Esophagus squamous epithelium (tissue), 4 donors: ENCODE data around the gene FOXI1.

Experiments used
- CTCF ChIP-seq, 6 experiments: fragments of 450-650 bp in 4 of 6; fragments of 200-600 bp in 2 of 6; sonication (generic) in 2 of 6; IDR thresholded peaks; one replicate each; pipeline ENCODE4 v1.5.1; 2016 to 2019; ENCODE audit warnings: antibody characterized with exemption in 6 of 6, mild to moderate bottlenecking in 4 of 6, moderate library complexity in 4 of 6
- POLR2A ChIP-seq, 4 donors: fragments of 450-650 bp; IDR thresholded peaks; one replicate each; pipeline ENCODE4 v1.6.1; 2017; ENCODE audit warnings: antibody characterized with exemption in 4 of 4, mild to moderate bottlenecking in 4 of 4, moderate library complexity in 3 of 4

- TF ChIP-seq POLR2A (IDR thresholded peaks at IDR 0.05) (no peak), CTCF (IDR thresholded peaks at IDR 0.05) (no peak)
These were observed 48.4 kb upstream of the FOXI1 start for GRCh38 chr5:170057311-170057710.
